ENCODE measurements around the gene C10orf90.

GRCh38 chr10:126595160-126595559 is 75.3 kb downstream of the C10orf90 start:
- TF ChIP-seq MAX (IDR thresholded peaks at IDR 0.05) = no peak
- no peak for TF ChIP-seq YY1 (IDR thresholded peaks at IDR 0.05; ENCODE audit: low read depth, low read length)
- TF ChIP-seq CTCF (IDR thresholded peaks at IDR 0.05; ENCODE audit: control extremely low read depth in 1 of 3, insufficient read depth in 1 of 3, low read depth in 1 of 3, low read length in 3 of 3) = no peak
- no peak for TF ChIP-seq POLR2A (IDR thresholded peaks at IDR 0.05; ENCODE audit: control extremely low read depth in 1 of 2, low read depth in 2 of 2, low read length in 2 of 2)
- no peak for TF ChIP-seq CBX5 (IDR thresholded peaks at IDR 0.05; ENCODE audit: low read depth, low read length)
- TF ChIP-seq CHD2 (IDR thresholded peaks at IDR 0.05; ENCODE audit: low read length) = no peak
- TF ChIP-seq CEBPB (IDR thresholded peaks at IDR 0.05; ENCODE audit: low read depth, low read length) = no peak
- no peak for TF ChIP-seq ZNF274 (IDR thresholded peaks at IDR 0.05; ENCODE audit: borderline replicate concordance, extremely low read depth, low read length)
- TF ChIP-seq SIRT6 (IDR thresholded peaks at IDR 0.05; ENCODE audit: low read length) = no peak
- no peak for TF ChIP-seq EZH2 (IDR thresholded peaks at IDR 0.05; ENCODE audit: low read depth, low read length, severe bottlenecking)
- no peak for TF ChIP-seq POLR2AphosphoS5 (IDR thresholded peaks at IDR 0.05; ENCODE audit: low read depth, low read length)
- TF ChIP-seq USF2 (IDR thresholded peaks at IDR 0.05; ENCODE audit: low read length) = no peak

All from H1 (cell line).